ENCODE results near the gene DLEU7. TPM values are rescaled to one million over a fixed set of nuclear protein-coding genes. Genes with fewer than 3 reads are reported as not detected.

DLEU7 gene
- polyA plus RNA-seq, 1 donor (not counting 4 experiments of a cell fraction or from before 2014, with no cell fraction given) = not detected

GRCh38 chr13:50805805-50806204 lies 37.7 kb downstream of the DLEU7 start:
- Histone ChIP-seq H3K4me1 (ENCODE audit: control insufficient read depth, extremely low read depth, insufficient read depth, low read length) (no peaks in the 10 kb centered on the region), H3K9me1 (ENCODE audit: control insufficient read depth, extremely low read depth, insufficient read depth, low read length) (no peaks in the 10 kb centered on the region), H3K27me3 (ENCODE audit: control insufficient read depth, extremely low read depth, insufficient read depth, low read length) (no peaks in the 10 kb centered on the region), H4K20me1 (ENCODE audit: control insufficient read depth, extremely low read depth, insufficient read depth, low read length) (no peaks in the 10 kb centered on the region), H2AFZ (ENCODE audit: control insufficient read depth, low read length) (no peak overlapping the region), H3K27ac (ENCODE audit: control insufficient read depth, insufficient read depth, low read length) (no peak overlapping the region), H3K79me2 (ENCODE audit: control insufficient read depth, insufficient read depth, low read length) (no peaks in the 10 kb centered on the region), H3K9me3 (ENCODE audit: control insufficient read depth, low read depth, low read length) (no peaks in the 10 kb centered on the region), H3K4me2 (ENCODE audit: control insufficient read depth, extremely low read depth, insufficient read depth, low read depth, low read length) (no peak overlapping the region), H3K4me3 (ENCODE audit: control insufficient read depth in 2 of 3, extremely low read depth in 1 of 3, insufficient read depth in 2 of 3, low read depth in 1 of 3, low read length in 3 of 3) (no peak overlapping the region), H3K36me3 (ENCODE audit: control insufficient read depth in 2 of 2, extremely low read depth in 1 of 2, insufficient read depth in 2 of 2, low read length in 2 of 2) (no peaks in the 10 kb centered on the region), H3K9ac (ENCODE audit: control insufficient read depth, extremely low read depth, insufficient read depth, low read length) (no peak overlapping the region)
- dilution Hi-C loops (cut with MboI; ENCODE audit: extremely low pct_ligation_motif_present, low sequenced_read_pairs) = no loop called here
- FAIRE-seq (no peak), DNase-seq (ENCODE audit: low read depth, low spot score) (no peak)
- TF ChIP-seq CTCF (optimal IDR thresholded peaks at IDR 0.05 in 1 of 3, IDR thresholded peaks at IDR 0.05 in 1 of 3, conservative IDR thresholded peaks at IDR 0.05 in 1 of 3; ENCODE audit: extremely low read depth in 1 of 3, insufficient read depth in 2 of 3, low read length in 3 of 3) = no peak
- TF ChIP-seq EZH2 (IDR thresholded peaks at IDR 0.05; ENCODE audit: low read length) = no peak

DNA sequence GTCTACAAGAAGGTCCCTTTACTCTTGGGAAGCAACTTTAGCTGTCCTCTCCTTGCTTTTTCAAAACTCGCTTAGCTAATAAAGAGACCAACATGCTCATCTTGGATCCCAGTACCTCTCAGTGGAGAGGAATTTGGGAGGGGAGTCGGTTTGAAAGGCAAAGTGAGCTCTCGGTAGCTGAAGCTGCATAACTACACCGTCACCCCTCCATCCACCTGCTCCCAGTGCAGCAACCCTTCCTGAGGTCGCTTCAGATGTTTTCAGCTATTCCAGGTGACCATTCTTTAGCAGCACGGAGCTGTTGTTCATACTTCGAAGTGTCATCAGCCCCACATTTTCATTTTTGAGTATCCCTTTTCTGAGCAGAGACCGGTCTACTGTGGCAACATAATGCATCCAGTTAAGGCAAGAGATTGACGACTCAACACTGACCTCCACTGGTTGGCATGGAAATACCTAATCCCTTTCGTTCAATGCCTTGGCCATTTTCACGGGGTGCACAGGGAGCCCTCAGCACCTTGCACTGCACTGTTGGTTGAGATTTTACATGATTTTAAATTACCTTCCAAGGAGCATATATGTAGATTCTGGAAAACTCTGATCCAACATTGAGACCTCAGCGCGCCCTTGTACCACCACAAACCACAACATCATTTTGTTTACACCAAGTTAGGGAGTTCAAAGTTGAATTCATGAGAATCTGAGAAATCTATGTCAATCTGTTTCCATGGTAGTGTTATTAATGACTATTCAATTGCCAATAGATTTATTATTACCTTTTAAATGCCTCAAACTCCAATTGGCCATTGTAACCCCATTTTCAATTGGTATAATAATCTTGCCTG lies 42.2 kb downstream of the DLEU7 start:
- no peak overlapping the region for H3K9ac ChIP-seq (ENCODE audit: control insufficient read depth, extremely low read depth, insufficient read depth, low read length)
- H2AFZ ChIP-seq (ENCODE audit: control insufficient read depth, low read length) = no peak overlapping the region
- peak; percentile 90 for FAIRE-seq

More for the DNA sequence above, 42.2 kb downstream of the DLEU7 start:
- Histone ChIP-seq H3K27ac (ENCODE audit: control insufficient read depth, insufficient read depth, low read length) (no peak overlapping the region), H3K4me3 (ENCODE audit: control insufficient read depth in 2 of 3, extremely low read depth in 1 of 3, insufficient read depth in 2 of 3, low read depth in 1 of 3, low read length in 3 of 3) (no peak overlapping the region), H3K79me2 (ENCODE audit: control insufficient read depth, insufficient read depth, low read length) (no peaks in the 10 kb centered on the region), H3K4me2 (ENCODE audit: control insufficient read depth, extremely low read depth, insufficient read depth, low read depth, low read length) (no peak overlapping the region), H3K36me3 (ENCODE audit: control insufficient read depth in 2 of 2, extremely low read depth in 1 of 2, insufficient read depth in 2 of 2, low read length in 2 of 2) (no peaks in the 10 kb centered on the region), H4K20me1 (ENCODE audit: control insufficient read depth, extremely low read depth, insufficient read depth, low read length) (no peaks in the 10 kb centered on the region), H3K9me1 (ENCODE audit: control insufficient read depth, extremely low read depth, insufficient read depth, low read length) (no peaks in the 10 kb centered on the region), H3K4me1 (ENCODE audit: control insufficient read depth, extremely low read depth, insufficient read depth, low read length) (peaks cover 6% of the 10 kb centered on the region), H3K9me3 (ENCODE audit: control insufficient read depth, low read depth, low read length) (no peaks in the 10 kb centered on the region), H3K27me3 (ENCODE audit: control insufficient read depth, extremely low read depth, insufficient read depth, low read length) (no peaks in the 10 kb centered on the region)
- TF ChIP-seq EZH2 (IDR thresholded peaks at IDR 0.05; ENCODE audit: low read length) = no peak
- peak; percentile 65 to 94 (median 80) for TF ChIP-seq CTCF (optimal IDR thresholded peaks at IDR 0.05 in 1 of 3, IDR thresholded peaks at IDR 0.05 in 1 of 3, conservative IDR thresholded peaks at IDR 0.05 in 1 of 3; ENCODE audit: extremely low read depth in 1 of 3, insufficient read depth in 2 of 3, low read length in 3 of 3)
- no peak for DNase-seq (ENCODE audit: low read depth, low spot score)
- dilution Hi-C loops (cut with MboI; ENCODE audit: extremely low pct_ligation_motif_present, low sequenced_read_pairs) = no loop called here
